WERI-Rb-1 (cell line): ENCODE results near the gene ARHGEF37.

ENCODE experiments used
- DNase-seq: peaks from one replicate; pipeline ENCODE4 v3.0.0-alpha.2; 2020
- H3K27ac ChIP-seq: fragments of 250-450 bp; sonication (Bioruptor Pico); 2 replicates; pipeline ENCODE4 v1.5.1; 2020; ENCODE audit warnings: mild to moderate bottlenecking, moderate library complexity
- H3K27me3 ChIP-seq: fragments of 250-450 bp; sonication (Bioruptor Pico); 2 replicates; pipeline ENCODE4 v1.5.1; 2021; ENCODE audit warnings: mild to moderate bottlenecking, low read depth, moderate library complexity; ENCODE audit not compliant: insufficient read depth, severe bottlenecking
- H3K36me3 ChIP-seq: fragments of 250-450 bp; sonication (Bioruptor Pico); 2 replicates; pipeline ENCODE4 v1.5.1; 2020; ENCODE audit warnings: mild to moderate bottlenecking, moderate library complexity
- H3K4me3 ChIP-seq: 2 replicates; pipeline ENCODE4 v1.5.1; 2011; ENCODE audit warnings: low read depth, mild to moderate bottlenecking, control low read depth, low read length
- H3K9me3 ChIP-seq: fragments of 250-450 bp; sonication (Bioruptor Pico); 2 replicates; pipeline ENCODE4 v1.5.1; 2021; ENCODE audit warnings: mild to moderate bottlenecking, moderate library complexity; ENCODE audit not compliant: severe bottlenecking
- CTCF ChIP-seq: IDR thresholded peaks from 2 replicates; pipeline ENCODE4 v1.5.1; 2011; ENCODE audit warnings: low read depth, mild to moderate bottlenecking, control low read depth, inconsistent platforms, low read length

ARHGEF37 gene

GRCh38 chr5:149600932-149601331 lies 19.6 kb downstream of the ARHGEF37 start:
- DNase-seq: no peak
- no peak for TF ChIP-seq CTCF
- no peaks in the 10 kb centered on the region for H3K27me3 ChIP-seq
- H3K27ac ChIP-seq: no peak overlapping the region
- H3K4me3 ChIP-seq: no peak overlapping the region
- no peaks in the 10 kb centered on the region for H3K9me3 ChIP-seq
- no peaks in the 10 kb centered on the region for H3K36me3 ChIP-seq

GRCh38 chr5:149603210-149603609 lies 21.9 kb downstream of the ARHGEF37 start:
- H3K27ac ChIP-seq: no peak overlapping the region
- H3K36me3 ChIP-seq: no peaks in the 10 kb centered on the region
- DNase-seq: no peak
- H3K9me3 ChIP-seq: no peaks in the 10 kb centered on the region
- no peak for TF ChIP-seq CTCF
- H3K4me3 ChIP-seq: no peak overlapping the region
- no peaks in the 10 kb centered on the region for H3K27me3 ChIP-seq

- TF ChIP-seq CTCF: no peak
- Histone ChIP-seq H3K9me3 (no peaks in the 10 kb centered on the region), H3K27me3 (no peaks in the 10 kb centered on the region), H3K4me3 (no peak overlapping the region), H3K36me3 (no peaks in the 10 kb centered on the region), H3K27ac (no peak overlapping the region)
- DNase-seq: no peak
Observed at GRCh38 chr5:149603920-149604319, 22.6 kb downstream of the ARHGEF37 start.

- H3K36me3 ChIP-seq: no peaks in the 10 kb centered on the region
- H3K9me3 ChIP-seq: no peaks in the 10 kb centered on the region
- H3K27me3 ChIP-seq: no peaks in the 10 kb centered on the region
- H3K4me3 ChIP-seq: no peak overlapping the region
- no peak for DNase-seq
- TF ChIP-seq CTCF: no peak
- no peak overlapping the region for H3K27ac ChIP-seq
Observed at GRCh38 chr5:149604321-149604720, 23.0 kb downstream of the ARHGEF37 start.

GRCh38 chr5:149605354-149605997 lies 24.2 kb downstream of the ARHGEF37 start:
- no peak for DNase-seq
- no peak for TF ChIP-seq CTCF
- no peaks in the 10 kb centered on the region for H3K36me3 ChIP-seq
- H3K9me3 ChIP-seq: peaks cover 3% of the 10 kb centered on the region
- H3K27me3 ChIP-seq: no peaks in the 10 kb centered on the region
- no peak overlapping the region for H3K4me3 ChIP-seq
- H3K27ac ChIP-seq: no peak overlapping the region

GRCh38 chr5:149605998-149606724 lies 24.9 kb downstream of the ARHGEF37 start:
- Histone ChIP-seq H3K36me3 (no peaks in the 10 kb centered on the region), H3K27me3 (no peaks in the 10 kb centered on the region), H3K9me3 (peaks cover 3% of the 10 kb centered on the region), H3K27ac (no peak overlapping the region), H3K4me3 (no peak overlapping the region)
- no peak for DNase-seq
- no peak for TF ChIP-seq CTCF
